T47D (cell line): Measurements from ENCODE around the gene OSBPL1A.
"Not testable (repeated sequence)": the region's sequence is repeated elsewhere in the genome, so short reads cannot be mapped to it uniquely, and the experiment has no call there.

Experiments
- DNase-seq, 2 experiments: peaks; one replicate each; pipeline versions ENCODE4 v3.0.0 to v3.0.0-alpha.2; 2011 to 2012; ENCODE audit warnings: low read depth in 1 of 2, low spot score in 1 of 2
- JUND ChIP-seq: IDR thresholded peaks from 2 replicates; pipeline ENCODE4 v1.6.1; 2012; ENCODE audit warnings: low read depth
- in situ Hi-C: cut with HindIII; loops from 2 replicates; pipeline ENCODE4 v1.10.0; 2016; ENCODE audit warnings: low sequenced_read_pairs, low pct_unique_long_range_greater_than_20kb

The OSBPL1A gene

GRCh38 chr18:24388957-24389356, 8.7 kb downstream of the OSBPL1A start:
- in situ Hi-C loops, result no loop called here
- DNase-seq, result no peak
- TF ChIP-seq JUND, result no peak

DNA sequence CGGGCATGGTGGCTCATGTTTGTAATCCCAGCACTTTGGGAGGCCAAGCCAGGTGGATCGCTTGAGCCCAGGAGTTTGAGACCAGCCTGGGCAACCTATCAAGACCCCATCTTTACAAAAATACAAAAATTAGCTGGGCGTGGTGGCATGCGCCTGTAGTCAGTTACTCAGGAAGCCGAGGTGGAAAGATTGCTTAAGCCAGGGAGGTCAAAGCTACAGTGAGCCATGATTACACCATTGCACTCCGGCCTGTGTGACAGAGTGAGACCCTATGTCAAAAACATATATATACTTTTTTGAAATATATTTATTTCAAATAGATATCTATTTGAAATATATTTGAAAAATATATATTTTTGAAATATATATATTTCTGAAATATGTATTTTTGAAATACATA, 10.9 kb downstream of the OSBPL1A start:
- TF ChIP-seq JUND, result no peak
- no peak for DNase-seq
- in situ Hi-C loops, result no loop called here

- no peak for TF ChIP-seq JUND
- DNase-seq, result no peak
- in situ Hi-C loops, result no loop called here
Observed at GRCh38 chr18:24381126-24381525, 16.5 kb downstream of the OSBPL1A start.

DNA sequence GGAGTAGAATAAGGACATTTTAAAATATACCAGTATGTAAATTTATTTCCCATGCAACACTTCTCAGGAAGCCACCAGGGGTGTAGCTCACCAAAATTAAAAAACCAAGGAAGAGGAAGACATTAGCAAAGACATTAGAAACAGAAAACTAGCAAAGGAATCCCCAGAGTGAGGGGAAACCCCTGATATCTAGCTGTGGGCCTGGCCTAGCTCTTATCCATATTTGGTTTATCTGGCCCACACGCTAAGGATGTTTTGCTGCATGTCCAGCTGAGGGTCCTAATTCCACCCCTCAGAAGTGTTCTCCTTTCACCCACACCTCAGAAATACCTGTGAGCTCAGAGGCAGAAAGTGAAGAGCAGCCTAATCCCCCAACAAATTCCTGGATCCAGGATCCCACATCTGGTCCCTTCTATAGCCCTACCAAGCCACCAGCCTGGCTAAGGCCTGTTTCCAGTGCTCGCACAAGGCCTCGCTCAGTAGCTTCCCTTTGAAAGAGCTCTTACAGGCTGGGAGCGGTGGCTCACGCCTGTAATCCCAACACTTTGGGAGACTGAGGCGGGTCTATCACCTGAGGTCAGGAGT, 17.4 kb downstream of the OSBPL1A start:
- DNase-seq, result no peak
- no peak for TF ChIP-seq JUND
- in situ Hi-C loops, result no loop called here

DNA sequence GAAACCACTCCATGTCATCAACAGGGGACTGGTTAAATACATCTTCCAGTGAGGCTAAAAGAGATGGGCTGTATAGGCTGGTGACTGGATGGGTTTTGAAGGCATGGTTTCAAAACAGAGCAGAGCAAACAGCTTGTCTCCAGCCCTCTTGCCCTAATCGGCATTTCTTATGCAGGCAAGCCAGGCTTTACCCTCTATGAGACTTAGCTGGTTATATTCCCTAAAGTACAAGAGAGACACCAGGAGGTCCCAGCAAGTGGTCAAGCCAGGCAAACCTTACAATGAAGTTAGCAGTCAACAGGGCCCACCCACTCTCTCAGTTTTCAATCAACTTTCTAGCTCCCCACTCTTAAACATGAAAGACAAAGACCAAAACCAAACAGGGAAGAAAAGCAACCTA, 19.0 kb downstream of the OSBPL1A start:
- DNase-seq, result no peak
- TF ChIP-seq JUND, result no peak
- in situ Hi-C loops, result no loop called here

DNA sequence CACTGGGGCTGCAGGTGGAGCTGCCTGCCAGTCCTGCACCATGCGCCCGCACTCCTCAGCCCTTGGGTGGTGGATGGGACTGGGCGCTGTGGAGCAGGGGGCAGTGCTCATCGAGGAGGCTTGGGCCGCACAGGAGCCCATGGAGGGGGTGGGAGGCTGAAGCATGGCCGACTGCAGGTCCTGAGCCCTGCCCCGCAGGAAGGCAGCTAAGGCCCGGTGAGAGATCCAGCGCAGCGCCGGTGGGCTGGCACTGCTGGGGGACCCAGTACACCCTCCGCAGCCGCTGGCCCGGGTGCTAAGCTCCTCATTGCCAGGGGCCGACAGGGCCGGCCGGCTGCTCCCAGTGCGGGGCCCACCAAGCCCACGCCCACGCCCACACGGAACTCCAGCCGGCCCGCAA, 21.1 kb downstream of the OSBPL1A start:
- in situ Hi-C loops, DNase-seq: not testable (repeated sequence)

DNA sequence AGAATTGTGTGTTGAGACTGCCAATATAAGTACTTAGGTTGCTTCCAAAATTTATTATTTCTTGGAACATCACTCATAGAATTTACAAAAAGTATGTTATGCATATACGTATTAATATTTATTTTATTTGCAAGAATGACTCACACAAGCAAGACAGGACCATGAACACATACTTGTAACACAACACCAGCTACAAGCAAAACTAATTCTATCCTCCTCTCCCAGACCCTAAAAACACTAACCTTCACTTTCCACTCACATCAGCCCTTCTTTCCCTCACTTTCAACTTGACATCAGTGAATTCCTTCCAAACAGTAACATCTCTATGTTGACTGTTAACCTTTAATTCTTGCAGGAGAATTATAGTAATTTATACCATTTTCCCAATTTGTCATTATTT, 24.3 kb downstream of the OSBPL1A start:
- in situ Hi-C loops, result no loop called here
- TF ChIP-seq JUND, result no peak
- no peak for DNase-seq

GRCh38 chr18:24372279-24372872, 25.2 kb downstream of the OSBPL1A start:
- in situ Hi-C loops, result no loop called here
- no peak for DNase-seq
- no peak for TF ChIP-seq JUND

DNA sequence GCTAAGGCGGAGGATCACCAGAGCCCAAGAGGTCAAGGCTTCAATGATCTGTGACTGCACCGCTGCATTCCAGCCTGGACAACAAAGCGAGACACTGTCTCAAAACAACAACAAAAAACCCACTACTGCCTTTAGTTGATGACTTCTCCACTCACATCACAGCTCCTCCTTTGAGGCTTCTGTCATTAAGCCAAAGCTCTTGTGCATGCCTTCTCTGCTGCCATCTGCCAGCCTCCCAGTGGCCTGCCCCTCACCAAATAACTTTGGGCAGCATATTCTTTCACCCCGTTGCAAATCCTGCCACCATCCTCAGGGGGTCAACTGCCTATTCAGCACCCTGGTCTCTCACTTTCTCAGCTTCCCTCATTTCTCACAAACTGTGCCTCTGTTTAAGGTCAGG, 27.5 kb downstream of the OSBPL1A start:
- in situ Hi-C loops, result no loop called here
- DNase-seq, result no peak
- no peak for TF ChIP-seq JUND

DNA sequence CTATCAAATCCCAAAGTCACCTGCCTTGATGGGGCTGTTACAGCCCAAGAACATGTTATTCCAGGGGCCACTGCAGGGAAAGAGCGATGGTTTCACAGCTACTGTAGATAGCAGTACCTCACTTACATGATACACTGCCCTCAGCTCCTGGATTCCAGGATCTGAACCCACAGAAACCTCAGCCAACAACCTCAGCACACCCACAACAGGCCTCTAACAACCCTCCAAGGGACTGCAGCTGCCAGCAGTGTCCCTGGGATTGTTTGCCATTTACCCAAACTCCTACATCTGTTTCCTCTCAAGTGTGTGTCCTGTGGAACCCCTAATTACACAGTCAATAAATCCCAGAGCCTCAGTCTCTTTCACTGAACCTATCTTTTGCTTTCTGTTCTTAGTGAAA, 28.2 kb downstream of the OSBPL1A start:
- in situ Hi-C loops, result no loop called here
- DNase-seq, result no peak
- TF ChIP-seq JUND, result no peak

DNA sequence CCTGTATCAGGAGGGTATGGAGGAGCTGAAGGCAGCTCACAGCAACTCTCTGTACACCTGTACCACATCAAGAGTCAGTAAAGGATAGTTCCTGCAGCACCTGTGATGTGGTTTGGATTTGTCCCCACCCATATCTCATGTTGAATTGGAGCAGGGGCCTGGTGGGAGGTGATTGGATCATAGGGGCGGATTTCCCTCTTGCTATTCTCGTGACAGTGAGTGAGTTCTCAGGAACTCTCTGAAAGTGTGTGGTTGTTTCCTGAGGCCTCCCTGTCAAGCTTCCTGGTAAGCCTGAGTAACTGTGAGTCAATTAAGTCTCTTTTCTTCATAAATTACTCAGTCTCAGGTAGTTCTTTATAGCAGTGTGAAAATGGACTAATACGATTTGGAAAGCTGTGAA, 28.9 kb downstream of the OSBPL1A start:
- DNase-seq, result no peak
- no peak for TF ChIP-seq JUND
- in situ Hi-C loops, result no loop called here

GRCh38 chr18:24366328-24366727, 31.3 kb downstream of the OSBPL1A start:
- TF ChIP-seq JUND, result no peak
- in situ Hi-C loops, result no loop called here

GRCh38 chr18:24364177-24364576, 33.4 kb downstream of the OSBPL1A start:
- peak in 1 of 2 experiments; percentile 6 for DNase-seq
- in situ Hi-C loops, result no loop called here
- TF ChIP-seq JUND, result no peak

More at GRCh38 chr18:24366328-24366727, 31.3 kb downstream of the OSBPL1A start:
- no peak for DNase-seq

- DNase-seq, result peak; percentile 67 to 91
- TF ChIP-seq JUND, result no peak
- in situ Hi-C loops, result no loop called here
Observed at GRCh38 chr18:24362757-24363156, 34.9 kb downstream of the OSBPL1A start.

GRCh38 chr18:24359787-24360530, 37.7 kb downstream of the OSBPL1A start:
- in situ Hi-C loops, result not testable (repeated sequence)
- peak in 1 of 2 experiments; percentile 73 for DNase-seq
